Measurements from ENCODE around the gene ASIC4. TPM values are rescaled to one million over a fixed set of nuclear protein-coding genes. Genes with fewer than 3 reads are reported as not detected.

The ASIC4 gene
- total and polyA plus RNA-seq, 2 of the 4 experiments (the other 2 are of a cell fraction): 0.10 TPM; not detected in 1

DNA sequence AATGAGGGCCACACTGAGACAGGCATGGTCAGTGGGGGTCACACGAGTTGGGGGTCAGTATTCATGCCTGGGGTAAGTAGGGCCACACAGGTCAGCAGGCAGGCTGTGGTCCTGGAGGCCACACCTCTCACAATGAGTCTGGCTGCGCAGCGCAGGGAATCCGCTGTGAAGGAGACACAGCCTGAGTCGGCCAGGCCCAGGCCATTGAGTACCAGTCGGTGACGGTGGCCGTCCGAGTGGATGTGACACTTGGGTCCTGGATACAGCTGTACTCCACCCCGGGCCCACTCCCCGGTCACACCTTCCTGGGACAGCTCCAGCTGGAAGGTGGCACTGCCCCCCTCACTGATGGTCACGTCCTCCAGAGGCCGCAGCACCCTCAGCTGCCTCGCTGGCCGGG lies 40.1 kb downstream of the ASIC4 start:
- Histone ChIP-seq H3K4me1 (ENCODE audit: control insufficient read depth, insufficient read depth, low read length) (peaks cover 8% of the 10 kb centered on the region; the same call in 1 of the 2 replicates), H3K23ac (ENCODE audit: low read depth, low read length) (no peak overlapping the region), H2AK9ac (replicated peaks; ENCODE audit: low read depth, low read length, poor library complexity) (no peak overlapping the region), H3K56ac (ENCODE audit: extremely low read depth, insufficient read depth, low read length) (no peak overlapping the region), H3K79me1 (ENCODE audit: low read depth in 1 of 2, low read length in 2 of 2) (no peaks in the 10 kb centered on the region), H3K9me3 (ENCODE audit: control insufficient read depth, insufficient read depth, low read length) (no peaks in the 10 kb centered on the region), H3K27ac (ENCODE audit: insufficient read depth, low read length) (no peak overlapping the region), H3K18ac (ENCODE audit: low read depth, low read length) (no peak overlapping the region), H3K9ac (ENCODE audit: low read depth, low read length) (no peak overlapping the region), H4K8ac (ENCODE audit: low read depth in 2 of 2, low read length in 2 of 2) (no peak overlapping the region), H2BK15ac (ENCODE audit: low read depth, low read length) (no peak overlapping the region), H2BK20ac (ENCODE audit: low read depth, low read length) (no peak overlapping the region), H2AK5ac (ENCODE audit: low read depth, low read length) (no peak overlapping the region), H3K4me2 (ENCODE audit: low read depth, low read length) (no peak overlapping the region), H3K36me3 (ENCODE audit: control insufficient read depth, insufficient read depth, low read length) (no peaks in the 10 kb centered on the region), H3K4me3 (ENCODE audit: insufficient read depth, low read depth, low read length) (no peak overlapping the region), H2AFZ (replicated peaks; ENCODE audit: low read length, poor library complexity) (no peak overlapping the region), H2BK5ac (ENCODE audit: low read depth, low read length, poor library complexity, severe bottlenecking) (no peak overlapping the region), H4K91ac (ENCODE audit: insufficient read depth, low read depth, low read length) (no peak overlapping the region), H2BK120ac (ENCODE audit: low read depth, low read length) (no peak overlapping the region), H3K4ac (ENCODE audit: low read depth, low read length) (no peak overlapping the region), H4K5ac (ENCODE audit: low read depth, low read length) (no peak overlapping the region), H3K14ac (replicated peaks; ENCODE audit: low read depth, low read length) (no peak overlapping the region), H3K27me3 (ENCODE audit: control insufficient read depth, insufficient read depth, low read length) (no peaks in the 10 kb centered on the region), H3K9me1 (ENCODE audit: insufficient read depth, low read length) (no peaks in the 10 kb centered on the region), H4K20me1 (ENCODE audit: insufficient read depth, low read length) (no peaks in the 10 kb centered on the region; the same call in 1 of the 2 replicates)
- CTCF ChIA-PET: no interaction called here
- DNase-seq (no peak), ATAC-seq (ENCODE audit: low read depth) (no peak)
- TF ChIP-seq POLR2A (IDR thresholded peaks at IDR 0.05; ENCODE audit: low read depth, low read length) (no peak), BHLHE40 (IDR thresholded peaks at IDR 0.05; ENCODE audit: low read depth, low read length) (no peak)
- TF ChIP-seq, protein P1, sequence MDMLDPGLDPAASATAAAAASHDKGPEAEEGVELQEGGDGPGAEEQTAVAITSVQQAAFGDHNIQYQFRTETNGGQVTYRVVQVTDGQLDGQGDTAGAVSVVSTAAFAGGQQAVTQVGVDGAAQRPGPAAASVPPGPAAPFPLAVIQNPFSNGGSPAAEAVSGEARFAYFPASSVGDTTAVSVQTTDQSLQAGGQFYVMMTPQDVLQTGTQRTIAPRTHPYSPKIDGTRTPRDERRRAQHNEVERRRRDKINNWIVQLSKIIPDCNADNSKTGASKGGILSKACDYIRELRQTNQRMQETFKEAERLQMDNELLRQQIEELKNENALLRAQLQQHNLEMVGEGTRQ (IDR thresholded peaks at IDR 0.05; ENCODE audit: low read depth, low read length): no peak
- intact Hi-C loops (cut with micrococcal nuclease) (no loop called here), dilution Hi-C loops (cut with HindIII; ENCODE audit: low sequenced_read_pairs, unreplicated experiment) (no loop called here), in situ Hi-C loops (cut with MboI; ENCODE audit: low sequenced_read_pairs) (no loop called here)
- 100% methylated on average over 6 of the region's 15 CpGs; no CpG with 5 or more reads in 1 of the 2 experiments for WGBS, 2 experiments (ENCODE audit: extremely low coverage in 2 of 2, insufficient read length in 1 of 2)
- POLR2A ChIA-PET (ENCODE audit: unreplicated experiment): no interaction called here
- no TSS peak for BruUV-seq (replicated peaks)
